Suprapubic skin (tissue), 3 donors: ENCODE data around the gene SLC16A13.

Experiments
- EP300 ChIP-seq: sonication (generic); formaldehyde crosslinking; IDR thresholded peaks from one replicate; pipeline ENCODE4 v1.6.1; 2017; ENCODE audit warnings: antibody characterized with exemption
- POLR2A ChIP-seq, 2 donors: fragments of 450-650 bp; IDR thresholded peaks; one replicate each; pipeline ENCODE4 v1.6.1; 2017; ENCODE audit warnings: antibody characterized with exemption in 2 of 2, mild to moderate bottlenecking in 2 of 2, moderate library complexity in 2 of 2
- TF ChIP-seq, protein P1 (sequence below), 2 donors: fragments of 200-600 bp in 1 of 2; fragments of 450-650 bp in 1 of 2; sonication (generic) in 1 of 2; IDR thresholded peaks; one replicate each; pipeline ENCODE4 v1.5.1; 2016 to 2019; ENCODE audit warnings: antibody characterized with exemption in 2 of 2, mild to moderate bottlenecking in 1 of 2, moderate library complexity in 1 of 2

DNA sequence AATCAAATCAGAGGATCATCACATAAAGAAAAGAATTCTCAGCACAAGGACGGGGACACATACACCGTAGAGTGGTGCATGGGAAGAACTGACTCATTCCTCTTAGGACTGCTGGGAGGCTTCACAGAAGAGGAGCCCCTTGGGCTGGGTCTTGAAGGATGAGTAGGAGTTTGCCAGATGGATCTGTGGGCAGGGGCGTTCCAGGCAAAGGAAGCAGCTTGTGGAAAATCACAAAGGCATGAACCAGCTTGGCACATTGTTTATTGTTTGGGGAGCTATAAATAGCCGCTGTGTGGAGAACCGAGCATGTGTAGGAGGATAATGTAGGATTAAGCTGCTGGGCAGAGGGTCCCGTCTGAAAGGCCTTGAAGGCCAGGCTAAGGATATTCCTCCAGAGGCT, 13.2 kb downstream of the SLC16A13 start:
- TF ChIP-seq, protein P1, sequence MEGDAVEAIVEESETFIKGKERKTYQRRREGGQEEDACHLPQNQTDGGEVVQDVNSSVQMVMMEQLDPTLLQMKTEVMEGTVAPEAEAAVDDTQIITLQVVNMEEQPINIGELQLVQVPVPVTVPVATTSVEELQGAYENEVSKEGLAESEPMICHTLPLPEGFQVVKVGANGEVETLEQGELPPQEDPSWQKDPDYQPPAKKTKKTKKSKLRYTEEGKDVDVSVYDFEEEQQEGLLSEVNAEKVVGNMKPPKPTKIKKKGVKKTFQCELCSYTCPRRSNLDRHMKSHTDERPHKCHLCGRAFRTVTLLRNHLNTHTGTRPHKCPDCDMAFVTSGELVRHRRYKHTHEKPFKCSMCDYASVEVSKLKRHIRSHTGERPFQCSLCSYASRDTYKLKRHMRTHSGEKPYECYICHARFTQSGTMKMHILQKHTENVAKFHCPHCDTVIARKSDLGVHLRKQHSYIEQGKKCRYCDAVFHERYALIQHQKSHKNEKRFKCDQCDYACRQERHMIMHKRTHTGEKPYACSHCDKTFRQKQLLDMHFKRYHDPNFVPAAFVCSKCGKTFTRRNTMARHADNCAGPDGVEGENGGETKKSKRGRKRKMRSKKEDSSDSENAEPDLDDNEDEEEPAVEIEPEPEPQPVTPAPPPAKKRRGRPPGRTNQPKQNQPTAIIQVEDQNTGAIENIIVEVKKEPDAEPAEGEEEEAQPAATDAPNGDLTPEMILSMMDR (IDR thresholded peaks at IDR 0.05): no peak
- no peak for TF ChIP-seq EP300
- no peak for TF ChIP-seq POLR2A (IDR thresholded peaks at IDR 0.05)
